ENCODE results near the gene RARRES2.
"Not testable (repeated sequence)": the region's sequence is repeated elsewhere in the genome, so short reads cannot be mapped to it uniquely, and the experiment has no call there.

The RARRES2 gene

DNA sequence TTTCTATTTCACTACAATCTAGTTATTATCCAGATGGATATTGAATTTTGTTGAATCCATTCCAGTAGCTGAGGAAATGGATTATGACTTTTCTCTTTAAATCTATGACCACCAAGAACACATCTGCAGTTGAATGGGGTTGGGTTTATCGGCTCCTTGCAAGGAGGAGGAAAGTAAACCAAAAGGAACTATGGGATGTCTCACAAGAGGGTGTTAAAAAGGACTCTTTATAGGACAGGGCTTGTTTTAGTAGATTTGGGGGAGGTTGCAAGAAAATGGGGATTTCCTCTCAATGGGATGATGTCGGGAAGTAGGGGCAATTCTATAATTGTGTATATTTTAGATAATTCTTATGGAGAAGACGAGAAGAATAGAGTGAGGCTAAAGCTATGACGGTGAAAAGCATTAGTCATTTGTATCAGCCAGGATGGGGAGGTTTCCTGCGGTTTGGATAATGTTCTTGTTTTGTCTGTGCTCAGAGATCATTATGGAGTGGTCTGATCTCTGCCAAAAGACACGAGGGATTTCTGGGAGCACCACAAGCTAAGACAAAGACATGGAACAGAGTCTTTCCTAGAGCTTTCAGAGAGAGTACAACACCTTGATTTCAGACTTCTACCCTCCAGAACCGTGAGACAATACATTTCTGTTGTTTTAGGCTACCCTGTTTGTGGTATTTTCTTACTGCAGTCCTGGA lies 23.5 kb downstream of the RARRES2 start:
- DNase-seq (ENCODE audit: low read depth), result no peak

DNA sequence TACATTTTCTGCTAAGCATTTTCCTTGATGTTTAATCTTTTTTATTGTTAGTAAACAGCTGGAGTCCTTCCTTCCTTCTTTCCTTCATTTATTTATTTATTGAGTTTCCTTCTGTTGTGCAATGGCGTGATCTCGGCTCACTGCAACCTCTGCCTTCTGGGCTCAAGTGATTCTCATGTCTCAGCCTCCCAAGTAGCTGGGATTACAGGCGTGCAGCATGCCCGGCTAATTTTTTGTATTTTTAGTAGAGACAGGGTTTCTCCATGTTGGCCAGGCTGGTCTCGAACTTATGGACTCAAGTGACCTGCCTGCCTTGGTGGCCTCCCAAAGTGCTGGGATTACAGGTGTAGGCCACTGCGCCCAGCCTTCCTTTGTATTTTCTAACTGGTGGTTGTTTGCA lies 24.4 kb downstream of the RARRES2 start:
- DNase-seq (ENCODE audit: low read depth), result not testable (repeated sequence)

DNA sequence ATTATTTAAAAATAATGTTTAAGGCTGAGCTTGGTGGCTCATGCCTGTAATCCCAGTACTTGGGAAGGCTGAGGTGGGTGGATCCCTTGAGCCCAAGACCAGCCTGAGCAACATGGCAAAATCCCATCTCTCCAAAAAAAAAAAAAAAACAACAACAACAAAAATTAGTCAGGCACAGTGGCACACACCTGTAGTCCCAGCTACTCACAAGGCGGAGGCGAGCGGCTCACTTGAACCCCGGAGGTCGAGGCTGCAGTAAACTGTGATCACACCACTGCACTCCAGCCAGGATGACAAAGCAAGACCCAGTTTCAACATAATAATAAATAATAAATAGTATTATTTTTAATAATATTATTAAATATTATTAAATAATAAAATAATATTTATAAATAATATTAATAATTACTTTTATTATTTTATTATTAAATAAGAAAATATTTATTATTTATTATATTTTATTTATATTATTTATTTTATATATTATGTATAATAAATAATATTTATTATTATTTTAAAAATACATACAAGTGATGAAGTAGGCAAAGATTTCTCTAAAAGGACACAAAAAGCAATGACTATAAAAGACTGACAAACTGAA lies 26.7 kb downstream of the RARRES2 start:
- DNase-seq (ENCODE audit: low read depth), result no peak

DNA sequence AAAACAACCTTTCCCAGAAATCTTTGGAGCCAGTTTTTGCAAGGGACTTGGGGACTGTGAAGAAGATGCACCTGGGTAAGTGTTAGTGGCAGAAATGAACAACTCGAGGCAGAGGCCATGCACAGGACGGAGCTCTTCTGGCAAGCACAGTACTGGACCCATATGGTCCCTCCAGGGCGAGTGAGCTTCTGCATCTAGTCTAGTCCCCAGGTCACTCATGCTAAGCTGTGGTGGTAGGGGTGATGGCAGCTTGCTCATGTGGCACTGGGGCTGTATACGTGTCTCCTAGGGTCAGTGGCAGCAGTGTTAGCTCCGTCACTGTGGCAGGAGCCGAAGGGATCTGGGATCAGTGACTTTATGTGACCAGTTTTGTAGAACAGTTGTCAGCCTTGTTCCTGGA lies 27.6 kb downstream of the RARRES2 start:
- DNase-seq (ENCODE audit: low read depth), result no peak

DNA sequence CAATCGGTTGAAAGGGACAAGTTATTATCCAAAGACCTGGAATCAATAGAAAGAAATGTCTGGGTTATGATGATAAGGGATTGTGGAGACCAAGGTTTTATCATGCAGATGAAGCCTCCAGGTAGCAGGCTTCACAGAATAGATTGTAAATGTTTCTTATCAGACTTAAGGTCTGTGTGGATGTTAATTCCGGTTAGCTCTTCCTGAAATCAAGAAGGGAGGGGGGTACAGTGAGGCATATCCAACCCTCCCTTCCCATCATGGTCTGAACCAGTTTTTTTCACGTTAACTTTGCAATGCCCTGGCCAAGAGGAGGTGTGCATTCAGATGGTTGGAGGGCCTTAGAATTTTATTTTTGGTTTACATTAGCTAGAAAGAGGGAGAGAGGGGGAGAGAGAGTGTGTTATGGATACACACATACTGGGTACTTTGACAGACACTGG lies 28.0 kb downstream of the RARRES2 start:
- no peak for DNase-seq (ENCODE audit: low read depth)

DNA sequence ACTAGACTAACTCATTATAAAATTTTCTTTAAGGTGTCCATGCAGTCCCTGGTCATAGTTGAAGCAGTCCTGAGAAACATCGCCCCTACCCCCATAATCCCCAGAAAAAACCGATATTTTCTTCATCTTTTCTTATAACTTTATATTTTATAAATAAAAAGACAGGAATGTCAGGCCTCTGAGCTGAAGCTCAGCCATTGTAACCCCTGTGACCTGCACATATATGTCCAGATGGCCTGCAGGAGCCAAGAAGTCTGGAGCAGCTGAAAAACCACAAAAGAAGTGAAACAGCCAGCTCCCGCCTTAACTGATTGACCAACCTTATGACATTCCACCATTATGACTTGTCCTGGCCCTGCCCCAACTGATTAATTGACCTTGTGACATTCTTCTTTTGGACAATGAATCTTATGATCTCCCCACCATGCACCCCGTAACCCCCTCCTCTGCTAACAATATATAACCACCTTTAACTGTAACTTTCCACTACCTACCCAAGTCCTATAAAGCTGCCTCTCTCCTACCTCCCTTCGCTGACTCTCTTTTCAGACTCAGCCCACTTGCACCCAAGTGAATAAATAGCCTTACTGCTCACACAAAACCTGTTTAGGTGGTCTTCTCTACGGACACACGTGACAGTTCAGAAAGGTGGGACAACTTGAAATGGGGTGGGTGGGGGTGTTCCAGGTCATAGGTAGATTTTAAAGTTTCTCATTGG lies 28.6 kb downstream of the RARRES2 start:
- DNase-seq (ENCODE audit: low read depth), result not testable (repeated sequence)

DNA sequence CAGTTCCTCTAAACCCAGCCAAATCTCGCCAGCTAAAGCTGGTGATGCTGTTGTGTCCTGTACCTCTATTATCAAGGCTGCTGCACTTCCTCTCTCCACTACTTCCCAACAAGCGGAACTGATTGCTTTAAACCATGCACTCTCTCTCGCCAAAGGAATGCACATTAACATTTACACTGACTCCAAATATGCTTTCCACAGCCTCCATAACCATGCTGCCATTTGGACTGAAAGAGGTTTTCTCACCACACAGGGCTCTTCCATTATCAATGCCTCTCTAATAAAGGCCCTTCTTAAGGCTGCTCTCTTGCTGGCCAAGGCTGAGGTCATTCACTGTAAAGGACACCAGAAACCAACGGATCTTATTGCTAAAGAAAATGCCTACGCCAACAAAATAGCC lies 29.7 kb downstream of the RARRES2 start:
- no peak for DNase-seq (ENCODE audit: low read depth)

DNA sequence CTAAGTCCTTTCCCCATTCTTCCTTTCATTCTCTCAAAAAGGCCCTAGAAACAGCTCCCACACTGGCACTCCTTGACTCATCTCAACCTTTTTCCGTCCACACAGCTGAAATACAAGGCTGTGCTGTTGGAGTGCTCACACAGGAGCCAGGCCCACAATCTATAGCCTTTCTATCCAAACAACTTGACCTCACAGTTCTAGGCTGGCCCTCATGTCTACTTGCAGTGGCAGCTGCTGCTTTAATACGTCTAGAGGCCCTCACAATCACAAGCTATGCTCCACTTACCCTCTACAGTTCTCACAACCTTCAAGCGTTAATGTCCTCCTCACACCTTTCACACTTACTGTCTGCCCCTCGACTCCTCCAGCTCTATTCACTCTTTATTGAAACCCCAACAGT lies 30.3 kb downstream of the RARRES2 start:
- no peak for DNase-seq (ENCODE audit: low read depth)

DNA sequence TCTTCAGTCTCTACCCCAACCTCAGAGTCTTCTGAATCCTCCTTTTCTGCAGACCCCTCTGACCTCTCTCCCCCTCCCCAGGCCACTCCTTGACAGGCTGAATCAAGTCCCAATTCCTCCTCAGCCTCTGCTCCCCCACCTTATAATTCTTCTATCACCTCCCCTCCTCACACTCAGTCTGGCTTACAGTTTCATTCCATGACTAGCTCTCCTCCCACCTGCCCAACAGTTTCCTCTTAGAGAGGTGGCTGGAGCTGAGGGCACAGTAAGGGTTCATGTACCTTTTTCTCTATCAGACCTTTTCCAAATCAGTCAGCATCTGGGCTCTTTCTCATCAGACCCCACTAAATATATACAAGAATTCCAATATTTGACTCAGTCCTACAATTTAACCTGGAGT lies 32.9 kb downstream of the RARRES2 start:
- no peak for DNase-seq (ENCODE audit: low read depth)

DNA sequence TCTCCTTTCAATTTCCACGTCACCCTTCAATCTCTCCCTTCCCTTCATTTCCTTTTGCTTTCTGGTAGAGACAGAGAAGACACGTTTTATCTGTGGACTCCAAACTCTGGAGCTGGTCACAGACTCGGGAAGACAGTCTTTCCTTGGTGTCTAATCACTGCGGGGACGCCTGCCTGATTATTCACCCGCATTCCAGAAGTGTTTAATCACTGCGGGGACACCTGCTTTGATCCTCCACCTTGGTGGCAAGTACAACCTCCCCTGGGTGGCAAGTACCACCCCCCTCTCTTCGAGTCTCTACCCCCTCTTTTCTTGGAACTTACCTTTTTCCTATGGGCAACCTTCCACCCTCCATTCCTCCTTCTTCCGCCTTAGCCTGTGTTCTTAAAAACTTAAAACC lies 33.5 kb downstream of the RARRES2 start:
- no peak for DNase-seq (ENCODE audit: low read depth)

DNA sequence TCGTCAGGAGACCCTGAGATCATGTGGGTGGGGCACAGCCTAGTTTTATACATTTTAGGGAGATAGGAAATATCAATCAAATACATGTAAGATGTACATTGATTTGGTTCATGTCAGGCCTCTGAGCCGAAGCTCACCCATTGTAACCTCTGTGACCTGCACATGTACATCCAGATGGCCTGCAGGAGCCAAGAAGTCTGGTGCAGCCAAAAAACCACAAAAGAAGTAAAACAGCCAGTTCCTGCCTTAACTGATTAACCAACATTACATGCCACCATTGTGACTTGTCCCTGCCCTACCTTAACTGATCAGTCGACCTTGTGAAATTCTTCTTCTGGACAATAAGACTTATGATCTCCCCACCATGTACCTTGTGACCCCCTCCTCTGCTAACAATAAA lies 34.3 kb downstream of the RARRES2 start:
- no peak for DNase-seq (ENCODE audit: low read depth)

DNA sequence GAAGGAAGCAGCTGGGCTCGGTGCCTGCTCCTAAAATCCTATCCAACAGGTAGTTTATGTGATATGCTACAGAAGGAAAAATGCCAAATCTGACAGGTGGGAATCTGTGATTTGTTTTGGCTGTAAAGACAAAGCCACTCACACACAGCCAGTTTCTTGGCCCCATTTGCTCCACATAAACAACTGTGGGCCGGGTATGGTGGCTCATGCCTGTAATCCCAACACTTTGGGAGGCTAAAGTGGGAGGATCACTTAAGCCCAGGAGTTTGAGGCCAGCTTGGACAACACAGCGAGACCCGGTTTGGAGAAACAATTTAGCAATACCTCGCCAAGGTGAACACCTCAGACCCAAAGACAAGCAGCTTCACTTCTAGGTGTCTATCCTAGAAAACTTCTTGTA lies 35.1 kb downstream of the RARRES2 start:
- not testable (repeated sequence) for DNase-seq (ENCODE audit: low read depth)

DNA sequence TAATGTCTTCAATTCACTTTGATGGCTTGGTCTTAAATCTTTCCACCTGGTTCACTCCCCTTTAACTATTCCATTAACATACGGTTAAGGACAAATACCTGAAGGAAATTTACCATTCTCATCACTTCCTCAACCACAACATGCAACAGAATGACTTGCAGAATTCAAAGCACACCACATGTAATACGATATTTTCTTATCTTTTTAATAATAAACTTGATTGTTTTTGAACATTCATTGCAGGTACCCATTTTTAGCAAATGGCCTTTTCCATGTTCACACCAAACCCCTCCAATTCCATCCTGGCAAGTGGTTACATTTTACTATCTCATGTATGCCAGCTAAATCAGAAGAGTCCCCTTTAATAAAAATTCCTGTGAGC lies 35.5 kb downstream of the RARRES2 start:
- not testable (repeated sequence) for DNase-seq (ENCODE audit: low read depth)

DNA sequence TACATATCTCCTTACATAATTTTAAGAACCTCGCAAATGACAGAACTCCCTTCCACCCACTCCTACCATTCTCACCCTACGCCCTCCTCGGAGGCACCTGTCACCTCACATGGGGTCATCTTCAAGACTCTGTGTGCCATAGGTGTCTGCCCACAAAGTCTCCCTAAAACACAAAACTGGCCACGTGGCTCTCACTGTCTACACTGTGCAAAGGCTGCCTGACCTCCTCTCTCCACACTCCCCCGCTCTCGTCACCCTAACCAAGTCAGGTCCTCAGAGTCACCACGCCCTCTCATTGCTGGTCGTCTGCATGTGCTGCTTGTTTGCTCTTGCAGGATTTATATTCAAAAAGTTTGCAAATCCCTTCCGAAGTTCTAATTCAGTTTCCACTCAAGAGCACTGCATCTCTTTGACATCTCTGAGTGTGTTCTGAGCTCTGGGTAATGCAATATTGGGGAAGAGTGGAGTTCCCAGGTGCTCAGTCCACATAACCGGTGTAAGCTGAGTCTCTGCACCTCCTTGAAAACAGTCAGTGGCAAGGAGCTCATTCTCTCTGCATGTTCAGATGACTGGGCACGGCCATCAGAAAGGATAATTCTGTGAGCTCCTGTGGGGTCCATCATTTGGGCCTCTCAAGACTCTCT lies 36.0 kb downstream of the RARRES2 start:
- DNase-seq (ENCODE audit: low read depth), result not testable (repeated sequence)

DNA sequence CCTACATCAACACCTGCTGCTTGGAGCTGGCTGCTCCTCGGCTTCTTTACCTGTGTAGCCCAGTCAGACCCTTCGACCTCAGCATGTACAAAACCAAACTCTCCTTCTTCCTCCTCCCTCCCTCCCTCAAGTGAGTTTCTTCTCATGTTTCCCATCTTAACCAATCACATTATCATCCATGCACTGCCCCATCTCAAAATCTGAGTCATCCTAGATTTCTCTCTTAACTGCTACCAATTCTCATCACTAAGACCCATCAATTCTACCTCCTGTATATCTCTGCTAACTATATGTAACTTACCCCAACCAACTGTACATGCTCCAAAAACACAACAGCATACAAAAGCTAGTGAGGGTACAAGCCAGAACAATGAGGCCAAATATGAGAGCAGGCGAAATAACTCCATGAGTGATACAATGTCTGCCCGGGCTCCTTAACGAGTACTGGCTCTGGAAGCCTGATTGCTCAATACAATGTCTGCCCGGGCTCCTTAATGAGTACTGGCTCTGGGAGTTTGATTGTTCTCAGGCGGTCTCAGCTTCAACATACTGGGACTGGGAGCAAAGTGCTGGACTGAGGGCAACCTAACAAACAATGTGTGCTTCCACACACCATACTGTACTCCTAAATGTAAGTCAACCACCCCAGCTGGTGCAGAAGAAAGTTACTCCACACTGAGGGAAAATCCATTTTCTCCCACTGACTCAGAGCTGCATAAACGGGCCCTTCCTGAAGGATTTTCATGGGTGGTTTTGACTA lies 36.8 kb downstream of the RARRES2 start:
- not testable (repeated sequence) for DNase-seq (ENCODE audit: low read depth)

DNA sequence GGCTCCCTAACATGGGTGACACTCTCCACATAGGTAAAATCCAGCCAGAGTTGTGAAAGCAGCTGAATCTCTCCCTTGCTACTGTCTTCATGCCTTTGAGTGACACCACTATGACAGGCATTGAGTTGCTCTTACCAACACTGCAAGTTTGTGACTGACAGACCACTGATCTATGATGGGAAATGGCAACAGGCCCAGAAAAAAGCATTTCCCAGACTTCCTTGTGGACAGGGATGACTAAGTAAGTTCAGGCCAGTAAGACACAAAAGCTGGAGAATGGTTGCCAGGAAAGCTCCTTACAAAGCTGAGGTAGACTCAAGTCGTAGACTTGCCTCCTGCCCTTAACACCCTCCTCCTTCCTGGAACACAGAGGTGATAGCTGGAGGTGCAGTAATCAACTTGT lies 38.5 kb downstream of the RARRES2 start:
- not testable (repeated sequence) for DNase-seq (ENCODE audit: low read depth)

DNA sequence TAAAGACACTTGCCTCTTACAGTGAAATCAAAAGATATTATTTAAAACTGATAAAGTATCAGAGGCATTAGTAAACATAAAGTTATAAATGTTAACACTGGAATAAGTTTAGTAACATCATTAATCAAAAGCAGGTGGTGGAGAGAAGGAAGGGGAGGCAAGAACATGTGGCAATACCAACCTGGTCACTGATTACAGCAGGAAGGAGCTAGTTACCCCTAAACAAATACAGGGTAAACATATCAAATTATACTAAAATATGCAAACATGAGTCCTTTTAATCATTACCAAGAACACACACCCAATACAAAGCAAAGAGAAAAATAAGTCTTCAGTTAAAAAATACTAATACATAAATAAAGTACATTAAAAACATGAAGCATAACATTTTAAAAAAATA lies 43.5 kb downstream of the RARRES2 start:
- not testable (repeated sequence) for DNase-seq (ENCODE audit: low read depth)

DNA sequence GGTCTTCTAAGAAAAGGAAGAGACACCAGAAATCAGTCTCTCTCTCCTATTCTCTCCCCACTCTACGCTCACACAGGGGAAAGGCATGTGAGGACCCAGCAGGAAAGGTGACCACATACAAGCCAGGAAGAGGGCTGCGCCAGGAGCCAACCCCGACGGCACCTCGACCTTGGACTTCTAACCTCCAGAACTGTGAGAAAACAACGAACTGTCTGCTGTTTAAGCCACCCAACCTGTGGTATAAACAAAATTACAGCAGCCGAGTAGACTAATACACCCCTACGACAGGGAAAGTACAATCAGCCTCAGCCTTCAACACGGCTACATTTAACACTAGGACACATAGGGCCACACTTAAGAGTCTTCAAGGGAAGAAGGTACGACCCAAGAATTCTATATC lies 44.6 kb downstream of the RARRES2 start:
- DNase-seq (ENCODE audit: low read depth), result not testable (repeated sequence)

DNA sequence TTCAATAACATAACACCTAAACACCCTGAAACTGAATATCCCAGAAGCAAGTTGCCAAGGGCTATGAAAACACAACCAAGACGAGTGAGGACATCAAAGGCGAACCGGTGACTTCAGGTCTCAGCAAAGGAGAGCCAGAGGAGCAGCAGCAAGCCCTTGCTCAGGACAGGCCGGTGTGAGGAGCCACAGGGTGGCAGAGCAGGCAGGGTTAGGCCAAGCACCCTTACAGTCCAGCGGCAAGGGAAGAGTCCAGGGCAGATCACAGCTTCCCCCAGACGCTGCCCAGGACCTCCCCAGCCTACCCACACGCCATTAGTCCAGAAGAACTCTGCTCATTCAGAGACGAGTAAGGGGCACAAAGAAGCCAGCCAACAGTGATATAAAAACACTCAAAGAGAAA lies 45.8 kb downstream of the RARRES2 start:
- DNase-seq (ENCODE audit: low read depth), result not testable (repeated sequence)

DNA sequence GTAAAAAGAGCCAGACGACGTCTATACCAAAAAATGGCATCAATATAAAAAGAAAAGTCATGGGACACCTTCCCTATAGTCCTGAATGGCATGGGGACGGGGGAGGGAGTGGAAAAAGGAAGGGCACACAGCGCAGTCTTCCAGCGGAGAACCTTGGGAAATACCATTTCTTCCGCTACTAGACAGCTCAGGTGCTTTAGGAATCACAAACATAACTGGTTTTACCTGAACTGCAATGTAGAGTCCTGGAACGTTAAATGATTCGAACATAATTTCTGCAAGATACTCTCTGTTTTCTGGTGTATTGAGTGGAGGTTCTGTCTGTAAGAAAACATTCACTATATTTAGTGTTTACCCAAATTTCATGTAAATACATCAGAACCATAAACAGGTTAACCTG lies 46.4 kb downstream of the RARRES2 start:
- DNase-seq (ENCODE audit: low read depth), result not testable (repeated sequence)

DNA sequence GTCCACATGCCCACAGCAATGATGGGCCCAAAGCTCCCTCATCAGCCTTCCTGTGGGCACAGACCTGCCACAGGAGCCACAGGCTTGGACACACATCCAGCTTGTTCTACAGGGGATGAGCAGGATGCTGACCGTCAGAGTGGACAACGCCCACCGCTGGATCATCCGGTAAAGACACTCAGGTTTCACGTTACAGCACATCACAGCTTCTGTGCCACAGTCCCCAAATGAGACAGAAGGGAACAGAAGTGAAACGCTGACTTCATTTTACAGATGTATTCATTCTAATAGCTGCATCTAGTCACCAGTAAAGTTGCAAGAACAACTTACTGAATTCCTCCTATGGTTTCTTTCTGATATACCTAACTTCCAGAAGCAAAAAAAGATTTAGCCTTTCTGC lies 51.1 kb downstream of the RARRES2 start:
- not testable (repeated sequence) for DNase-seq (ENCODE audit: low read depth)

DNA sequence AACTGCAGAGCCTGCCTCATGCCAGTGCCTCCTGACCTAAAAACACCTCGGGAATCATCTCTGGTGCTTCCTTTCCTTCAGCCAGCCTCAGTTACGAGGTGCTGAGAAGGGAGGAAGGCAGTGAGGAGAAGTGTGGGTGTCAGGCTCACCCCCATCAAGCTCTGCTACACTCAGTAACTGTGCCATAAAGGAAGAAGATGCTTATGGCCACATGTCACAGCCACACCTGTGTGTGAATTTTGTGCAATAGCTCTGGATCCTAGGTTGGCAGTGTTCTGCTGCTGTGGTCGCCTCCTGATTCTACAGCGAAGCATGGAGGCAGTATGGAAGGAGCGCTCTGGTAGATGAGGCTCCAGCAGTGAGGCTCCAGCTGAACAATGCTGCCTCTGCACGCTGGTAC lies 52.6 kb downstream of the RARRES2 start:
- not testable (repeated sequence) for DNase-seq (ENCODE audit: low read depth)
